GM21360 (cell line): Measurements from ENCODE around the gene GALNT2.

Experiments used
- ATAC-seq: cut with Tn5 transposase; IDR thresholded peaks from one replicate; pipeline ENCODE4 v1.9.1; 2021; ENCODE audit warnings: mild to moderate bottlenecking, moderate library complexity; ENCODE audit not compliant: unreplicated experiment

GALNT2 gene

DNA sequence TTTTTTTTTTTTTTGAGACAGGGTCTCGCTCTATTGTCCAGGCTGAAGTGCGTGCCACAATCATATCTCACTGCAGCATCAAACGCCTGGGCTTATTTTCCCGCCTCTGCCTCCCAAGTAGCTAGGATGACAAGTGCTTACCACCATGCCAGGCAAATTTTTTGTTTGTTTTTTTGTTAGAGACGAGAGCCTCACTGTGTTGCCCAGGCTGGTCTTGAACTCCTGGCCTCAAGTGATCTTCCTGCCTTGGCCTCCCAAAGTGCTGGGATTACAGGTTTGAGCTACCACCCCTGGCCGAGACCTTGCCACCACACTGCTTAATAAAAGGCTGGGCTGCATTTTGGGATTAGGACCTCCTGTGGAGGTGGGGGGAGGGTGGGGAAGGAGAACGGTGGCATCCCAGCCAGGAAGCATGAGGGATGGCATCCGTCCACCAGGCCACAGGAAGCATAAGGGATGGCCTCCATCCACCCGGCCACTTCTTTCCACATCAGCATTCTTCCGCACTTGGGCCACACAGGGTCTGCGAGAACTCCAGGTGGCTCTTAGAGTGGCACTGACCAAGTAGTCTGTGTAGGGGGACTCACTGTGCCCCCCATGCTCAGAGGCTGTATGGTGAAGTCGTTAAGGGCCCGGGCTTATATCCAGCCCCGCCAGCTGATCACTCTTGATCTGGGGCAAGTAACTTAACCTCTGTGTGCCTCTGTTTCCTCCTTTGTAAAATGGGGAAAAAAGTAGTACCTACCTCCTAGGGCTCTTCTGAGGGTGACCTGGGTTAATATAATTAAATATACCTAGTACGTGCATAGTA lies 75.0 kb downstream of the GALNT2 start:
- no peak for ATAC-seq

DNA sequence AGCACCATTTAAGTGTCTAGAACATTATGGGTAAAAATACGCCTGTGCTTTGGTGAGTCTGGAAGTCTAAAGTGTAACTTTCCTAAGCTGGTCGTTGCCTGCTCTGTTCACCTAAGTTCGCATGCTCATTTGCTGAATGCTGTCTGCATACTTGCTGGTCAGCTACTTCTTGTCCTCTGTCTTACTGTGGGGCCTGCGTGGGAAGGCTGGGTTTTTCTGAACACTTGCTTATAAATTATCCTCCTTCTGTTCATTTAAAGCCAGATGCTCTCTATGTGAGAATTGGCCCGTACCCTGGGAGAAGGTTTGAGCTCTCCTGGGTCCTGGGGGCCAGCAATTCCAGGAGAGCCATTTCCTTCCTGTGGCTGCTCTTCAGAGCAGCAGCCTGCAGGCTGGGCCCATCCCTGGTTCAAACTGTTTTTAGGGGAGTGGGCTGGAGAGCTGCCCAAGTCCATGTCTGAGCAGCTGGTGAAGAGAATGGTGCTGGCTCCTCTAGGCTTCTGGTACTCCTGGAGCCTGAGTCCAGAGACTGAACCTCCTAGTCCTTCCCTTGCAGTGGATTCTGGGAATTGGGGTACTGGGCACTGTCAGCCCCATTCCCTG lies 75.7 kb downstream of the GALNT2 start:
- no peak for ATAC-seq

DNA sequence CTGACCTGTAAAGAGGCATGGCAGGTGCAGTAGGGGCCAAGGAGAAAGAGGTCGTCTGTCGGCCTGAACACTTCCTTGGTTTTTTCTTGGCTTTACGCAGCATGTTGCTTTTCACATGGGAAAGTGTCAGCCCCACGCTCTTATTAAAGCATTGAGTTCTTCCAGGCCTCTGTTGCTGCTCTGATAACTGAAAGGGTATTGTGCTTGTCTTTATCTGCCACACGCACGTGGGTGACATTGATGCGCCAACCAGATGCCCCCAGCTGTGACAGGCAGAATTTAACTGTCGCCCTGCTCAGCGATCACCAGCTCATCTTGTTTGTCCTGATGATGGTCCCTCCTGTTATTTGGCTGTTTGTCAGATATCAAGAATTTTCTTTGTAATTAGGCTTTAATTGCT lies 76.5 kb downstream of the GALNT2 start:
- no peak for ATAC-seq

DNA sequence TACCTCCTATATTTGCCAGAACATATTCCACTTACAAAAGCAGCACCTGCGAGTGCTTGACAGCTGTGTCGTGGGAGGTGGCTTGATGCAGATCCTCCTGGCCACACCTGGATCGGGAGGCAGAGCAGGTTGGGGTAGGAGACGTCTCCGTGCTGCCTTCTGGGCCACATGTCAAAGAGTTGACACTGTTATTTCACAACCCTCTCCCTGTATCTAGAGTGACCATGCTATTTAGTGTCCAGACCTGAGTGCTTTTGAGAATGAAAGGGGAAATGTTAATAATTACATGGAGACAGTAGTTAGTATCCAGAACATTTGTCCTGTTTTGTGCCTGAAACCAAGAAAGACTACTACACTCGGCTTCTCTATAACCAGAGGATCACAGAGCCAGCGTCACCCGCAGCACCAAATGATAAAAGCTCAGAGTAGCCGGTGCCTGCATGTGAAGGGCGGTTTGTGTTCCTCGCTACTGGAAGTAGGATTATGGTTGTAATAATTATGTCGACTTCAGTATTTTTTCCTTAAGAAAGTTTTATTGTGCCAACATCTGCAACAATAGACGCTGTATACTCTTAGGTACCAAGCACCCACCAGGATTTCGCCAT lies 77.1 kb downstream of the GALNT2 start:
- ATAC-seq = no peak

- ATAC-seq = no peak
These were observed 77.9 kb downstream of the GALNT2 start for GRCh38 chr1:230144758-230145504.

- ATAC-seq = no peak
These were observed 78.5 kb downstream of the GALNT2 start for GRCh38 chr1:230145505-230145899.

DNA sequence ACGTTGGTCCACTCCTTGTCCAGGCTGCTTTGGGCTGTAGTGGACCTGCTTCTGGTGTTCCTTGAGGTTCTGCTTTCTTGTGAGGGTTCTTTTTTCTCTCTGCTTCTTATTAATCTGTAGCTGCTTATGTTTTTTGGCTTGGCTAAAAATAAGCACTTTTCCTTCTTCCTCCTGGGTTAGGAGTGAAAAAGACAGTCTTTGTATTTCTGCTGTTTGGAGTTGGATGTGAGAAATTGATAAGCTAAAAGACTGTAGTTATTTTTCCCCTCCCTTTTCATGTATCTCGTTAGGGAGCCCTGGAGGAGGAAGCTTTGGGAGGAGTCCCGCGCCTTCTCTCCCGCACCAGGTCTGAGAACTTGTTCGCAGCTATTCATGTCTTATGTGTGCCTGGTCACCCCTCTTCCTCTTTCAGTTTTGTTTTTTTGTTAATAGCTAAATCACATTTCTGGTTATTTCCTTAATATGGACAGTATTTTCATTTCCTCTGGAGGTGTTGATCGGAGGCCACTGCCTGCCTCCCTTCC lies 79.0 kb downstream of the GALNT2 start:
- ATAC-seq = no peak

GRCh38 chr1:230146709-230147108 lies 79.7 kb downstream of the GALNT2 start:
- ATAC-seq = no peak

- ATAC-seq = no peak
These were observed 80.5 kb downstream of the GALNT2 start for GRCh38 chr1:230147253-230148125.

GRCh38 chr1:230148126-230148652 lies 81.2 kb downstream of the GALNT2 start:
- no peak for ATAC-seq

- no peak for ATAC-seq
These were observed 81.9 kb downstream of the GALNT2 start for GRCh38 chr1:230148768-230149469.

DNA sequence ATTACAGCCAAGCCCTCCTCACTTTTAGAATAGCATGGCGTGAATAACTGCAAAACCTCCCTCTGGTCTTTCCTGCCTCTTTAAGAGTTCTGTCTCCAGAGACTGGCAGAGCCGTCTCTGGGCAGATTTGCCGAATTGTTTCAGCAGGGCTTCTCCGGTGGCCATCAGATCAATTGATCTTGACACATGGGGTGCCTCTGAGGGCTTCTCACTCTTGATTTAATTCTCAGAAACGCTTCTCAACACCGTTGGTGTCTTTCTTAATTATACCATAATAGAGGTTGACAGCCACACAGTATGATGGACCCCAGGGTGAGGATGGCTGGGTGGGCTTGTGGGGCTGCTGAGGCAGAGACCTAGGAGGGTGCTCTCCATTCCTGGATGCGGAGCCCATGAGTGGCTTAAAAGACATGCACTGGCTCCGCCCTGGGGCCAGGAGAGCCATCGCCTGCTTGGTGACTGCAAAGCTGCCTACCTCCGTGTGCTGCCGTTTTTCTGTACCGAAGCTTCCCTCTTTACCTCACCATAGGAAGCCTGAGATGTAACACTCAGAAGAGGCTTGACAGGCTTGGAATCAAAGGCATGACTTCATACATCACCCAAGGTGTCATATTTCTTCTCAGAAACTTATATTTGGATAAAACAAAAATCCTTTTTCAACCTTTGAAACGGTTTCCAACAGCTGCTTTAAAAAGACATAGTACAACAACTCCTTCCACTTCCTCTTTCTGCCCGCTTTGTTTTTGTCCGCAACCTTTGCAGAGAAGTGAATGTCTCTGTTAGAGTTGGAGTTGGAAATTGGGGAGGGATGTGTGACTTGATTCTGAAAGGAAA lies 82.9 kb downstream of the GALNT2 start:
- peak; percentile 58 for ATAC-seq

- no peak for ATAC-seq
These were observed 83.6 kb downstream of the GALNT2 start for GRCh38 chr1:230150615-230151014.

GRCh38 chr1:230151924-230152468 lies 85.0 kb downstream of the GALNT2 start:
- ATAC-seq = no peak

GRCh38 chr1:230152999-230153398 lies 86.0 kb downstream of the GALNT2 start:
- no peak for ATAC-seq

DNA sequence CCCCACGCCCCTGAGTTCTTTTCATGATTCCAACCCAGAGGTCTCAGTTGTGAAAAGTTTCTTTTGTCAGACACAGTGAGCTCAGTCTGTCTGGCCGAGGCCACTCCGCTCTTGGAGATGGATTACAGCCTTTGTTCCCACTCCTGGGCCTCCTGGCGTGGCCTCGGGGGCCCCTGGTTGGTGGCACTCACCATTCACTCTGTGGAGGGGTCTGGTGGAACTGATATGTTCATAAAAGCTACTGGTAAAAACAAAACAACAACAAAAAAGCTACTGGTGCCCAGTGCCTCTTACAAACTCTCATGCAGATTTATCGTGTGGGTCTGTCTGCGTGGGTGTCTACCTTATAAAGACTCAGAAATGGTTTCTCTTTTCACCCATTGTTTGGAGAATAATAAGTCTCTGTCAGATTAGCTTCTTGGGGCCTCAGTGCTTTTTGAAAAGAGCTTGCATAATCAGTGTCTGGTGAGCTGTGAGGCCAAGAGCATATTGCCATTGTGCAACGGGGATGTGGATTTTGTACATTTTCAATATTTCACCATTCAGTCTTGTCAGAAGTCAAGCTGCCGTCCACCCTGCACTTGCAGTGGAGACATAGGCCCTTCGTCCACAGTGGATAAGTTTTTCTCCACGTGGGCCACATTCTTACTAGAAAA lies 86.7 kb downstream of the GALNT2 start:
- ATAC-seq = no peak

DNA sequence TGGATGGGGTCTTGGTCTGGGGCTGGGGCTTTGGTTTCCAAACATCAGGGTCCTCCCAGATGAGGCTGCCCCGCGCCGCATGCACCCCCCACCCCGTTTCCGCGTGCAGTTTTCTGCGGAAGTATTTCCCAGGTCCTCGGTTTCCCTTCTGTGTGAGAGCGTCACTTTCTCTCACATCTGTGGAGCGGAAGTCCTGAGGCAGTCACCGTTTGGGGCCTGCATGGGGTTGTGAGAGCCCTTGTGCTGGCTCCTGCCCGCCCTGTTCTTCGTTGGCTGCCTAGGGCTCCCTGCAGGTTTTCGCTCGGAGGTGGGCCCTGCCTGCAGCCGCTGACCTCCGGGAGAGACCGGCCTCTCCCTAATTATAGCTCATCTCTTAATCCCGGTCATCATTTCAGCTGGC lies 88.0 kb downstream of the GALNT2 start:
- ATAC-seq = no peak

GRCh38 chr1:230156068-230156467 lies 89.0 kb downstream of the GALNT2 start:
- ATAC-seq = no peak
